HEK293 (cell line): ENCODE data around the gene SLC9A9.

Source experiments
- CTCF ChIA-PET: fragments of 350-600 bp; formaldehyde crosslinking; extraction: SDS; loops from one replicate; lab custom pipeline; 2021; ENCODE audit warnings: antibody characterized with exemption; lab: Yijun Ruan, JAX
- POLR2A ChIA-PET: fragments of 300-600 bp; formaldehyde crosslinking; extraction: SDS; loops from one replicate; lab custom pipeline; 2020; ENCODE audit warnings: antibody characterized with exemption, inconsistent platforms; lab: Yijun Ruan, JAX
- H3K27ac ChIP-seq: fragments of 200-500 bp; sonication (Bioruptor generic); 2 replicates; pipeline ENCODE4 v1.5.1; 2014; ENCODE audit warnings: low read depth, low read length, control low read depth, inconsistent platforms; ENCODE audit errors: extremely low read depth
- H3K36me3 ChIP-seq, 2 experiments: fragments of 200-500 bp in 1 of 2; sonication (Bioruptor generic) in 1 of 2; 1 replicate in 1 of 2; 2 replicates in 1 of 2; pipeline ENCODE4 v1.5.1; 2014 to 2017; ENCODE audit warnings: inconsistent platforms in 2 of 2, low read length in 2 of 2; ENCODE audit not compliant: control insufficient read depth in 2 of 2, insufficient read depth in 1 of 2
- H3K4me1 ChIP-seq: fragments of 200-500 bp; sonication (Bioruptor generic); 2 replicates; pipeline ENCODE4 v1.5.1; 2014; ENCODE audit warnings: mild to moderate bottlenecking, low read length, inconsistent platforms; ENCODE audit not compliant: control insufficient read depth, insufficient read depth
- H3K4me3 ChIP-seq: 2 replicates; pipeline ENCODE4 v1.5.1; 2011; ENCODE audit warnings: low read depth, mild to moderate bottlenecking, control low read depth, low read length, moderate library complexity
- H3K9me3 ChIP-seq: fragments of 200-500 bp; sonication (Bioruptor generic); 2 replicates; pipeline ENCODE4 v1.5.1; 2014; ENCODE audit warnings: low read depth, low read length, inconsistent platforms; ENCODE audit not compliant: control insufficient read depth, insufficient read depth
- BCL11A ChIP-seq: fragments of 450-650 bp; formaldehyde crosslinking; IDR thresholded peaks from 2 replicates; pipeline ENCODE4 v1.5.1; 2016; ENCODE audit warnings: low read depth, missing biosample characterization, missing genetic modification characterization
- BCL11B ChIP-seq: fragments of 450-650 bp; formaldehyde crosslinking; IDR thresholded peaks from 2 replicates; pipeline ENCODE4 v1.5.1; 2016; ENCODE audit warnings: low read depth, missing biosample characterization, missing genetic modification characterization
- HOXA7 ChIP-seq: sonication (generic); formaldehyde crosslinking; IDR thresholded peaks from 2 replicates; pipeline ENCODE4 v1.8.1; 2022; ENCODE audit warnings: missing genetic modification reagents, borderline replicate concordance
- KLF7 ChIP-seq: fragments of 450-650 bp; formaldehyde crosslinking; IDR thresholded peaks from 2 replicates; pipeline ENCODE4 v1.5.1; 2016; ENCODE audit warnings: missing biosample characterization, missing genetic modification characterization, borderline replicate concordance
- MEIS1 ChIP-seq: sonication (generic); formaldehyde crosslinking; IDR thresholded peaks from 2 replicates; pipeline ENCODE4 v1.8.1; 2022; ENCODE audit warnings: missing genetic modification reagents, mild to moderate bottlenecking, borderline replicate concordance
- SALL2 ChIP-seq: fragments of 450-650 bp; formaldehyde crosslinking; IDR thresholded peaks from 2 replicates; pipeline ENCODE4 v1.5.0; 2017; ENCODE audit warnings: missing biosample characterization, mild to moderate bottlenecking, missing genetic modification characterization, borderline replicate concordance
- TCF7L2 ChIP-seq: IDR thresholded peaks from 2 replicates; pipeline ENCODE4 v1.6.1; 2011; ENCODE audit warnings: low read depth, mild to moderate bottlenecking, inconsistent platforms, low read length, moderate library complexity, borderline replicate concordance
- YY1 ChIP-seq: fragments of 450-650 bp; formaldehyde crosslinking; IDR thresholded peaks from 2 replicates; pipeline ENCODE4 v1.5.1; 2018; ENCODE audit warnings: missing biosample characterization, missing genetic modification characterization
- ZNF155 ChIP-seq: fragments of 450-650 bp; formaldehyde crosslinking; IDR thresholded peaks from 2 replicates; pipeline ENCODE4 v1.5.1; 2016; ENCODE audit warnings: missing biosample characterization, missing genetic modification characterization
- ZNF16 ChIP-seq: fragments of 450-650 bp; formaldehyde crosslinking; IDR thresholded peaks from 2 replicates; pipeline ENCODE4 v1.5.1; 2016; ENCODE audit warnings: low read depth, missing biosample characterization, missing genetic modification characterization
- ZNF239 ChIP-seq: fragments of 450-650 bp; formaldehyde crosslinking; IDR thresholded peaks from 2 replicates; pipeline ENCODE4 v1.5.1; 2016; ENCODE audit warnings: missing biosample characterization, missing genetic modification characterization
- ZNF335 ChIP-seq: fragments of 450-650 bp; formaldehyde crosslinking; conservative IDR thresholded peaks from 2 replicates; pipeline ENCODE4 v1.5.1; 2016; ENCODE audit warnings: missing biosample characterization, missing genetic modification characterization
- ZNF341 ChIP-seq: fragments of 450-650 bp; formaldehyde crosslinking; IDR thresholded peaks from 2 replicates; pipeline ENCODE4; 2016; ENCODE audit warnings: low read depth, missing biosample characterization, missing genetic modification characterization
- ZNF354C ChIP-seq: fragments of 450-650 bp; formaldehyde crosslinking; IDR thresholded peaks from 2 replicates; pipeline ENCODE4 v1.5.1; 2016; ENCODE audit warnings: missing biosample characterization, missing genetic modification characterization, low read depth, borderline replicate concordance
- ZNF423 ChIP-seq: fragments of 450-650 bp; formaldehyde crosslinking; IDR thresholded peaks from 2 replicates; pipeline ENCODE4 v1.5.1; 2016; ENCODE audit warnings: missing biosample characterization, missing genetic modification characterization
- ZNF433 ChIP-seq: fragments of 450-650 bp; formaldehyde crosslinking; IDR thresholded peaks from 2 replicates; pipeline ENCODE4 v1.5.1; 2016; ENCODE audit warnings: missing biosample characterization, missing genetic modification characterization, low read depth
- ZNF48 ChIP-seq: fragments of 450-650 bp; formaldehyde crosslinking; IDR thresholded peaks from 2 replicates; pipeline ENCODE4 v1.5.1; 2016; ENCODE audit warnings: missing biosample characterization, missing genetic modification characterization
- ZNF514 ChIP-seq: fragments of 450-650 bp; formaldehyde crosslinking; IDR thresholded peaks from 2 replicates; pipeline ENCODE4 v1.5.1; 2016; ENCODE audit warnings: missing biosample characterization, missing genetic modification characterization
- ZNF549 ChIP-seq: fragments of 450-650 bp; IDR thresholded peaks from 2 replicates; pipeline ENCODE4 v1.5.1; 2018; ENCODE audit warnings: missing biosample characterization, missing genetic modification characterization, mild to moderate bottlenecking, inconsistent platforms, moderate library complexity
- ZNF610 ChIP-seq: fragments of 450-650 bp; formaldehyde crosslinking; IDR thresholded peaks from 2 replicates; pipeline ENCODE4 v1.5.1; 2016; ENCODE audit warnings: missing biosample characterization, missing genetic modification characterization, borderline replicate concordance
- ZNF791 ChIP-seq: fragments of 450-650 bp; formaldehyde crosslinking; IDR thresholded peaks from 2 replicates; pipeline ENCODE4 v1.5.1; 2016; ENCODE audit warnings: missing biosample characterization, missing genetic modification characterization
- ZSCAN23 ChIP-seq: fragments of 450-650 bp; formaldehyde crosslinking; IDR thresholded peaks from 2 replicates; pipeline ENCODE4 v1.5.1; 2016; ENCODE audit warnings: missing biosample characterization, missing genetic modification characterization
- TF ChIP-seq, protein P1 (sequence below): fragments of 450-650 bp; formaldehyde crosslinking; IDR thresholded peaks from 2 replicates; pipeline ENCODE4 v1.5.1; 2016; ENCODE audit warnings: missing biosample characterization, missing genetic modification characterization
- TF ChIP-seq, protein P2 (sequence below): fragments of 450-650 bp; formaldehyde crosslinking; IDR thresholded peaks from 2 replicates; pipeline ENCODE4 v1.5.1; 2016; ENCODE audit warnings: missing biosample characterization, missing genetic modification characterization
- TF ChIP-seq, protein P3 (sequence below): fragments of 450-650 bp; formaldehyde crosslinking; IDR thresholded peaks from 2 replicates; pipeline ENCODE4 v1.5.1; 2016; ENCODE audit warnings: missing biosample characterization, missing genetic modification characterization
- TF ChIP-seq, protein P4 (sequence below): fragments of 450-650 bp; formaldehyde crosslinking; IDR thresholded peaks from 2 replicates; pipeline ENCODE4 v1.5.1; 2016; ENCODE audit warnings: missing biosample characterization, missing genetic modification characterization

The SLC9A9 gene

DNA sequence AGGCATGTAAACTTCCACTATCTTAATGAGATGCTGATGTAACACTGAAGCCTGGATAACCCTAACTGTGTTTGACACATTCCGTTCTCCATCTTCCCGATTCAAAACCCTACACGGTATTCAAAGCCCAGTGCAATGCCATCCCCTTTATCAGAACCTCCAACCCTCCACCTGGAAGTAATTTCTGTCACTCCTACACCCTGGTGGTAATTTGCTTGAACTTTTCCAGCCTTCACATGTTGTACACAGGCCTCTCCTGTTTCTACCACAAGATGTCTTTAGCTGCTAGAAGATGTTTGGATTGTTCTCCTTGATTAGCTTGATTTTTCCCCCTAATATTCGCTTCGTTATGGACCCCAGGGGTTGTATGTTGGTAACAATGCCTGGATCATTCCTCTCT, 519.8 kb downstream of the SLC9A9 start:
- no peak overlapping the region for H3K27ac ChIP-seq
- ChIA-PET CTCF (interaction anchor here (0.5 kb wide), 1 partner anchor 492 kb away, joined by 4 read pairs; no protein-coding TSS in a partner anchor), POLR2A (no interaction called here)
- H3K4me1 ChIP-seq, result no peaks in the 10 kb centered on the region
- H3K9me3 ChIP-seq, result no peaks in the 10 kb centered on the region
- no peaks in the 10 kb centered on the region for H3K36me3 ChIP-seq
- H3K4me3 ChIP-seq, result no peak overlapping the region
- TF ChIP-seq SALL2 (tag by site-specific recombination), result no peak
- no peak for TF ChIP-seq ZNF791 (tag by site-specific recombination)
- TF ChIP-seq BCL11B (tag by site-specific recombination), result no peak
- TF ChIP-seq YY1 (tag by site-specific recombination), result no peak
- no peak for TF ChIP-seq HOXA7

DNA sequence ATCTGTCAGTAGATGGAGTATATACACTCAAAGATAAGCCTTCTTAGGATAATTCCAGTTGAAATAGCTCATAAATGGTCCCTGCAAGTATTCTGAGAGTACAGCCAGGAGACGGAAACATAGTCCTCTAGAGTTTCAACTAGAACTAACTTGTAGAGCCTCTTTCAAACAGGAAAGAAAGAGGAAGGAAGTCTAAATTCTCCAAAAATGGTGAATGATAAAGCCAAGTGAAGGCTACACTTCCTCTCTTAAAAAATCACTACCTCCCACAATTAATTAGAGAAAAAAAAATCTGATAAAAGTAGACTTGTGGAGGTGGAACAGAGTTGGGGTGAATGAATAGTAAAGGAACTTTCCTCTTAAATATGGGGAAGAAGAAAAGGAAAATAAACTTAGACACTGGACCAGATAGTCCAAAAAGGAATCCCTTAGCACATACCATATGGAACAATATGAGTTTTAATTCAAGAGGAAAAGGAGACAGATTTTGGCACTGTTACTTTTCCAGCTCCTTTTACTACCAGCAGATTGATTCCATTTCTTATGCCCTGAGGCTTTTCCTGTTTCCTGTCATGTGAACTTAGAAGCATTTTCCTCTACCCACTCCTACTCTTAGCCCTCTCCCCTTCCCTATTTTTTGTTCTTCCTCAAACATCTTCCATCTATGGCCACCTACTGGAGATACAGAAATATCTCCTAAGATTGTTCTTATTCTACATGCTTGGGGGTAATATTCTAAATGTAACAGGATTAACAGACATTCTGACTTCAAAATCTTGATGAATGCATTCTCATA, 521.1 kb downstream of the SLC9A9 start:
- Histone ChIP-seq H3K27ac (no peak overlapping the region), H3K4me3 (no peak overlapping the region), H3K4me1 (no peaks in the 10 kb centered on the region), H3K9me3 (no peaks in the 10 kb centered on the region), H3K36me3 (no peaks in the 10 kb centered on the region)
- no peak for TF ChIP-seq ZNF341 (tag by site-specific recombination)
- POLR2A ChIA-PET, result no interaction called here
- CTCF ChIA-PET, result no interaction called here

DNA sequence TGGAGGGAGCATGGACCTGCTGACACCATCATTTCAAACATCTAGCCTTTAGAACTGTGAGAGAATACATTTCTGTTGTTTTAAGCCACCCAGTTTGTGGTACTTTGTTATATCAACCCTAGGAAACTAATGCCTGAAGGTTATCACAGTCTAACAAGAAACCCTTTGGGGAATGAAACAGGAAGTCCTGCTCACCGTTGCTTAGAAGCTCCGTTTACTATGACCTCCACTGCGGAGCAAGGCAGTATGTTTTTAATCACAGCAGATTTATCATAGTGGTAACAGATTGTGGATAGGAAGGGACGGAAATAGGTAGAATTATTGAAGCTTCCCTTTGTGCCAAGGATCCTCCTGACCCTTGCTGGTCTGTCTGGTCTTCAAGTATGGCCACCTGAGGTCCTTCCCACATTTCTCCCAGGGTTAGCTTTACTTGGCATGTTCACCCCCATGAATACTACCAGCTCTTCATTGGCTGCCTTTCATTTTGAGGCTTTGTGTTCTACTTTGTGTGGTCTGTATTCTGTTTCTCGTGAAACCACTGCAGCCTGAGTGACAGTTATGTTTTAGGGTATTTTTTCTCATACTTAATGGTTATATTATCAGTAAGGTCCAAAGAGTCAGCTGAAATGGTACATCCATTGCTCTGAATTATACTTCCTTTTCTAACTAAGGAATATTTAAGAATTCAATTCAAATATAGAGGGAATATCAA, 527.1 kb downstream of the SLC9A9 start:
- H3K36me3 ChIP-seq, result no peaks in the 10 kb centered on the region
- no peaks in the 10 kb centered on the region for H3K4me1 ChIP-seq
- CTCF ChIA-PET, result no interaction called here
- no peak overlapping the region for H3K4me3 ChIP-seq
- H3K27ac ChIP-seq, result no peak overlapping the region
- POLR2A ChIA-PET, result no interaction called here
- no peaks in the 10 kb centered on the region for H3K9me3 ChIP-seq
- TF ChIP-seq ZNF155 (tag by site-specific recombination), result no peak
- no peak for TF ChIP-seq ZNF610 (tag by site-specific recombination)
- TF ChIP-seq ZNF354C (tag by site-specific recombination), result no peak
- TF ChIP-seq ZSCAN23, result no peak
- TF ChIP-seq ZNF239 (tag by site-specific recombination), result no peak
- TF ChIP-seq ZNF48 (tag by site-specific recombination), result no peak
- TF ChIP-seq KLF7, result no peak
- TF ChIP-seq ZNF514 (tag by site-specific recombination), result no peak
- TF ChIP-seq ZNF423 (tag by site-specific recombination), result no peak
- no peak for TF ChIP-seq ZNF335 (tag by site-specific recombination)
- no peak for TF ChIP-seq TCF7L2
- TF ChIP-seq, protein P1, sequence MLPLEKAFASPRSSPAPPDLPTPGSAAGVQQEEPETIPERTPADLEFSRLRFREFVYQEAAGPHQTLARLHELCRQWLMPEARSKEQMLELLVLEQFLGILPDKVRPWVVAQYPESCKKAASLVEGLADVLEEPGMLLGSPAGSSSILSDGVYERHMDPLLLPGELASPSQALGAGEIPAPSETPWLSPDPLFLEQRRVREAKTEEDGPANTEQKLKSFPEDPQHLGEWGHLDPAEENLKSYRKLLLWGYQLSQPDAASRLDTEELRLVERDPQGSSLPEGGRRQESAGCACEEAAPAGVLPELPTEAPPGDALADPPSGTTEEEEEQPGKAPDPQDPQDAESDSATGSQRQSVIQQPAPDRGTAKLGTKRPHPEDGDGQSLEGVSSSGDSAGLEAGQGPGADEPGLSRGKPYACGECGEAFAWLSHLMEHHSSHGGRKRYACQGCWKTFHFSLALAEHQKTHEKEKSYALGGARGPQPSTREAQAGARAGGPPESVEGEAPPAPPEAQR (tag by site-specific recombination), result no peak
- TF ChIP-seq ZNF433, result no peak
- TF ChIP-seq, protein P2, sequence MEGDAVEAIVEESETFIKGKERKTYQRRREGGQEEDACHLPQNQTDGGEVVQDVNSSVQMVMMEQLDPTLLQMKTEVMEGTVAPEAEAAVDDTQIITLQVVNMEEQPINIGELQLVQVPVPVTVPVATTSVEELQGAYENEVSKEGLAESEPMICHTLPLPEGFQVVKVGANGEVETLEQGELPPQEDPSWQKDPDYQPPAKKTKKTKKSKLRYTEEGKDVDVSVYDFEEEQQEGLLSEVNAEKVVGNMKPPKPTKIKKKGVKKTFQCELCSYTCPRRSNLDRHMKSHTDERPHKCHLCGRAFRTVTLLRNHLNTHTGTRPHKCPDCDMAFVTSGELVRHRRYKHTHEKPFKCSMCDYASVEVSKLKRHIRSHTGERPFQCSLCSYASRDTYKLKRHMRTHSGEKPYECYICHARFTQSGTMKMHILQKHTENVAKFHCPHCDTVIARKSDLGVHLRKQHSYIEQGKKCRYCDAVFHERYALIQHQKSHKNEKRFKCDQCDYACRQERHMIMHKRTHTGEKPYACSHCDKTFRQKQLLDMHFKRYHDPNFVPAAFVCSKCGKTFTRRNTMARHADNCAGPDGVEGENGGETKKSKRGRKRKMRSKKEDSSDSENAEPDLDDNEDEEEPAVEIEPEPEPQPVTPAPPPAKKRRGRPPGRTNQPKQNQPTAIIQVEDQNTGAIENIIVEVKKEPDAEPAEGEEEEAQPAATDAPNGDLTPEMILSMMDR (tag by site-specific recombination), result no peak
- no peak for TF ChIP-seq BCL11A (tag by site-specific recombination)
- TF ChIP-seq ZNF16 (tag by site-specific recombination), result no peak
- TF ChIP-seq MEIS1, result no peak
- TF ChIP-seq, protein P3, sequence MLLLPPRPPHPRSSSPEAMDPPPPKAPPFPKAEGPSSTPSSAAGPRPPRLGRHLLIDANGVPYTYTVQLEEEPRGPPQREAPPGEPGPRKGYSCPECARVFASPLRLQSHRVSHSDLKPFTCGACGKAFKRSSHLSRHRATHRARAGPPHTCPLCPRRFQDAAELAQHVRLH (tag by site-specific recombination), result no peak
- TF ChIP-seq, protein P4, sequence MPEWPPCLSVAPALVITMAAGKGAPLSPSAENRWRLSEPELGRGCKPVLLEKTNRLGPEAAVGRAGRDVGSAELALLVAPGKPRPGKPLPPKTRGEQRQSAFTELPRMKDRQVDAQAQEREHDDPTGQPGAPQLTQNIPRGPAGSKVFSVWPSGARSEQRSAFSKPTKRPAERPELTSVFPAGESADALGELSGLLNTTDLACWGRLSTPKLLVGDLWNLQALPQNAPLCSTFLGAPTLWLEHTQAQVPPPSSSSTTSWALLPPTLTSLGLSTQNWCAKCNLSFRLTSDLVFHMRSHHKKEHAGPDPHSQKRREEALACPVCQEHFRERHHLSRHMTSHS (tag by site-specific recombination), result no peak
- no peak for TF ChIP-seq ZNF549 (tag by site-specific recombination)
